Motor neuron (in vitro differentiated cells): ENCODE results near the gene SEPTIN14. TPM values are rescaled to one million over a fixed set of nuclear protein-coding genes. Genes with fewer than 3 reads are reported as not detected.
"Not testable (repeated sequence)": the region's sequence is repeated elsewhere in the genome, so short reads cannot be mapped to it uniquely, and the experiment has no call there.

Experiments
- ATAC-seq, 8 experiments: fragments of 200-7000 bp; cut with Tn5 transposase; replicated peaks in 6 of 8; 2 replicates each; pipeline ENCODE4 v1.8.0; 2021; ENCODE audit warnings: mild to moderate bottlenecking in 8 of 8, moderate library complexity in 8 of 8
- H3K27ac ChIP-seq, 2 donors: fragments of 250-450 bp; sonication (Bioruptor Pico); 2 replicates each; pipeline ENCODE4 v1.9.0; 2021; ENCODE audit warnings: antibody characterized with exemption in 2 of 2, mild to moderate bottlenecking in 2 of 2, moderate library complexity in 1 of 2
- H3K4me1 ChIP-seq, 2 donors: fragments of 250-450 bp; sonication (Bioruptor Pico); replicated peaks in 1 of 2; 2 replicates each; pipeline ENCODE4 v1.6.1; 2021; ENCODE audit warnings: antibody characterized with exemption in 2 of 2, mild to moderate bottlenecking in 2 of 2, moderate library complexity in 1 of 2
- H3K4me3 ChIP-seq, 5 donors: fragments of 250-450 bp; sonication (Bioruptor Pico); 2 replicates each; pipeline ENCODE4 v1.9.0; 2021; ENCODE audit warnings: antibody characterized with exemption in 5 of 5, mild to moderate bottlenecking in 5 of 5, moderate library complexity in 4 of 5
- WGBS, 10 experiments: fragments of 450-650 bp; shearing (Covaris generic); methylation state at CpG; one replicate each; pipeline ENCODE4 v1.0.0; 2022; 5-methylcytosine and 5-hydroxymethylcytosine counted together
- in situ Hi-C, 9 experiments: fragments of 400-800 bp; cut with MboI; loops; one replicate each; pipeline ENCODE4 v1.15.0; 2021; ENCODE audit warnings: low sequenced_read_pairs in 9 of 9, low pct_unique_long_range_greater_than_20kb in 2 of 9; ENCODE audit not compliant: unreplicated experiment in 9 of 9
- total RNA-seq, 8 experiments: library from RNA; unstranded; fragments of 300-600 nt; gene quantifications; 2 replicates each; pipeline versions ENCODE4 v1.2.3 to v1.2.4, GENCODE V29; 2022

The SEPTIN14 gene
- total RNA-seq, 8 experiments from 2014 or later, result 0.05 to 0.19 TPM; not detected in 6

DNA sequence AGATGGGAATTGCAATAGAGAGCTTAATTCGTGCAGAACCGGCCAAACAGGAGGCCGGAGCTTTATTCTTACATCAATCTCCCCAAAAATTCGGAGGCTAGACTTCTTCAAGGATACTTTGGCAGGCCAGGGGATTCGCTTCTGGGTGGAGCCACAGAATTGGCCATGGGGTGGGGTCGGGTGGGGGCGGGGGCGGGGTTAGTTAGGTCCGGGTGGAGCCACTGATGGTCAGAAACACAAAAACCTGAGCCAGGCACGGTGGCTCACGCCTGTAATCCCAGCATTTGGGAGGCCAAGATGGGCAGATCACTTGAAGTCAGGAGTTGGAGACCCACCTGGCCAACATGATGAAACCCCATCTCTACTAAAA, 87.5 kb downstream of the SEPTIN14 start:
- H3K4me3 ChIP-seq, result no peak overlapping the region
- WGBS, 10 experiments, result 40 to 42% methylated on average over 1 to 9 of the region's 11 CpGs; no CpG with 5 or more reads in 8 of the 10 experiments
- no peak overlapping the region for H3K27ac ChIP-seq
- in situ Hi-C loops, result no loop called here
- ATAC-seq, result no peak
- H3K4me1 ChIP-seq, result no peaks in the 10 kb centered on the region

DNA sequence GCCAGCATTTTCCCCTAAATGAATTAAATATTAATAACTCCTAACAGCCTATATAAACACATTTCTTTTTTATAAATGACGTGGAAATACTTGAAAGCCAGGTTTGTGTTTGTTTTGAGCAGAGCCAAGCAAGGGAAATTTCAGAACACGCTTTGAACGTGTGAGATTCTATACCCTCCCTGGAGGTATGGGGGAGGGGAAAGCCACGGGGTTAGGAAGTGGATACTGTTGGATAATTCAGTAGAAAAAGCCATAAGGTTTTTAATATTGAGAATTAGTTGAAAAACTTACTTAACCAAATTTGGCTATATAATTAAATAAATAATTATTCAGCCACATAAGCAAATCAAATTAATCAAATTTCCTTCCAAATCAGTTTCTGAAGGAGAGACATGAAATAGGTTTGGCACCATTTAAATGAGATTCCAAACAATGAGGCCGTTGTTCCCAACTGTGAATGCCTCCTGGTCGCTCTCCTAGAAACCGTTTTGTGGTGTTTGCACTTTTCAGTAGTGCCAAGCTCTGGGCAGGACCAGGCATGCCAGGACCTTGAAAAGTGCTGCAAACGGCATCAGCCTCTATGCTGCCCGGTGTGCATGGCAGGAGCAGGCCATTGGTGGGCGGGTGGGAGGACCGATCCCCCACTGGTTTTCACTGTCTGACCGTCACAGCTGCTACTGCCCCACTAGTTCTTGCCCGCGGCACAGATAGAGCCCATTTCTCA, 88.1 kb downstream of the SEPTIN14 start:
- WGBS, 10 experiments, result 0 to 56% (median 45%) methylated on average over 1 to 12 of the region's 14 CpGs
- Histone ChIP-seq H3K27ac (no peak overlapping the region), H3K4me1 (no peaks in the 10 kb centered on the region), H3K4me3 (no peak overlapping the region)
- in situ Hi-C loops, result no loop called here
- peak in 2 of 8 experiments; percentile 92 to 99 for ATAC-seq

DNA sequence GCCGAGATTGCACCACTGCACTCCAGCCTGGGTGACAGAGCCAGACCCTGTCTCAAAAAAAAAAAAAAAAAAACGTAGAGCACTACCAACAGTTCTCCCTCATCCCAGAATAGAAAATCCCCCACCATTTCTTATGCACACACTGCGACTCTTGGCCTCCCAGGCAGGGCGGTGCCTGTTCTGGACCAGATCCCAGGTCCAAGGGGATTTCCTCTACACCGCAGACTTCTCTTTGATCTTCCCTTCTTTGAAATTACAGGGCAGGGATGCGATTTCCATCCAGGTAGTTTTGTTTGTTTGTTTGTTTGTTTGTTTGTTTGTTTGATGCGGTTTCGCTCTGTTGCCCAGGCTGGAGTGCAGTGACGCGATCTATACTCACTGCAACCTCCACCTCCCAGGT, 91.8 kb downstream of the SEPTIN14 start:
- in situ Hi-C loops, result no loop called here
- ATAC-seq, result peak in 3 of 8 experiments; percentile 33 to 63 (median 33)
- Histone ChIP-seq H3K27ac (no peak overlapping the region), H3K4me3 (no peak overlapping the region), H3K4me1 (no peaks in the 10 kb centered on the region)
- 0 to 87% (median 76%) methylated on average over 1 to 8 of the region's 10 CpGs; no CpG with 5 or more reads in 2 of the 10 experiments for WGBS, 10 experiments

DNA sequence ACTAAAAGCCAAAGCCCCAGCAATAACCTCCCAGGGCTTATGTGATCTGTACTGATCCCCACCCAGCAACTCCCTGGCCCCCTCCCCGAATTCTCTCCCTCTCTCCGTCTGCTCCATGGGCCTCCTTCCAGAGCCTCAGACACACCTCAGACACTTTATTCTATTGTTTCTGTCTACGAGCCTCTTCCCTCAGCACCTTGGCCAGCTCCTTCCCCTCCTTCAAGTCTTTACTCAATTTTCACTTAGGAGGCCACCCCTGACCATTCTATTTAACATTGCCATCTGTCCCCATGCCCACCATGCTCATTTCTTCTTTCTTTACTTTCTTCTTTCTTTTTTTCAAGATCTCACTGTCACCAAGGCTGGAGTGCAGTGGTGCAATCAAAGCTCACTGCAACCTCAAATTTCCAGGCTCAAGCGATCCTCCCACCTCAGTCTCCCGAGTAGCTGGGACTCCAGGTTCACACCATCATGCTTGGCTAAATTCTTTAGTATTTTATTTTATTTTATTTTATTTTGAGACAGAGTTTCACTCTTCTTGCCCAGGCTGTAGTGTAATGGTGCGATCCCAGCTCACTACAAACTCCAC, 109.2 kb downstream of the SEPTIN14 start:
- H3K4me3 ChIP-seq, H3K27ac ChIP-seq, ATAC-seq, H3K4me1 ChIP-seq, in situ Hi-C loops: not testable (repeated sequence)
- WGBS, 10 experiments, result 0 to 80% (median 65%) methylated on average over 1 to 3 of the region's 6 CpGs; no CpG with 5 or more reads in 5 of the 10 experiments

DNA sequence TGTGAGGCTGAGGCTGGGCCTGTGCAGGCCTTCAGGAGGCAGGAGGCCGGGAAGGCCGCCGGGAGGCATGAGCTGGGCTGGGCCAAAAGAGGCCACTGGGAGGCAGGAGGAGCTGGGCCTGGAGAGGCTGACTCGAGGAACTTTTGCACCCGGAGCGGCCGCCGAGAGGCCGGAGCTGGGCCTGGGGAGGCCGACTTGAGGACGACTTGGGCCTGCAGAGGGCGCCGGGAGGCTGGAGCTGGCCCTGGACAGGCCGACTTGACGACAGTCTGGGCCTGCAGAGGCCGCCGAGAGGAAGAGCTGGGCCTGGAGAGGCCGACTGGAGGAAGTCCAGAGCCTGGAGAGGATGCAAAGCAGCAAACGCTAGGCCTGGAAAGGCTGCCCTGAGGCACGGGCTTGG, 117.8 kb downstream of the SEPTIN14 start:
- H3K27ac ChIP-seq, H3K4me3 ChIP-seq, H3K4me1 ChIP-seq, in situ Hi-C loops, ATAC-seq: not testable (repeated sequence)
- no CpG with 5 or more reads among the region's 20 CpGs for WGBS, 10 experiments

Other genes with a start within 250 kb of the SEPTIN14 start
- gene ZNF713, start 24.7 kb upstream of the SEPTIN14 start, total RNA-seq, result 10 to 100 TPM in 4 of 8 experiments, 1 to 10 TPM in 4; 2.1 to 13.1 (median 10.8) TPM
- 10 to 100 TPM; 11.8 to 24.6 (median 17.1) TPM for gene MRPS17, start 89.1 kb upstream of the SEPTIN14 start, total RNA-seq
- 10 to 100 TPM; 12.0 to 69.8 (median 40.7) TPM for gene NIPSNAP2, start 101.8 kb upstream of the SEPTIN14 start, total RNA-seq
- gene PSPH, start 188.7 kb upstream of the SEPTIN14 start, total RNA-seq, result 10 to 100 TPM; 22.1 to 40.1 (median 26.2) TPM
- gene CCT6A, start 189.0 kb upstream of the SEPTIN14 start, total RNA-seq, result 100 to 1,000 TPM; 126 to 307 (median 191) TPM
- gene SUMF2, start 201.5 kb upstream of the SEPTIN14 start, total RNA-seq, result 100 to 1,000 TPM in 3 of 8 experiments, 10 to 100 TPM in 5; 51.6 to 164 (median 92.3) TPM
- 1 to 10 TPM in 6 of 8 experiments, under 1 TPM in 2; 0.42 to 3.9 (median 1.2) TPM for gene PHKG1, start 230.2 kb upstream of the SEPTIN14 start, total RNA-seq
- 100 to 1,000 TPM in 6 of 8 experiments, 1 to 10 TPM in 2; 1.4 to 572 (median 255) TPM for gene CHCHD2, start 243.7 kb upstream of the SEPTIN14 start, total RNA-seq